ENCODE measurements around the gene MRPL11. TPM values are rescaled to one million over a fixed set of nuclear protein-coding genes. Genes with fewer than 3 reads are reported as not detected.
"Not testable (repeated sequence)": the region's sequence is repeated elsewhere in the genome, so short reads cannot be mapped to it uniquely, and the experiment has no call there.

MRPL11 gene
- total and polyA plus RNA-seq, 8 donors: 15.7 to 30.2 (median 22.3) TPM

DNA sequence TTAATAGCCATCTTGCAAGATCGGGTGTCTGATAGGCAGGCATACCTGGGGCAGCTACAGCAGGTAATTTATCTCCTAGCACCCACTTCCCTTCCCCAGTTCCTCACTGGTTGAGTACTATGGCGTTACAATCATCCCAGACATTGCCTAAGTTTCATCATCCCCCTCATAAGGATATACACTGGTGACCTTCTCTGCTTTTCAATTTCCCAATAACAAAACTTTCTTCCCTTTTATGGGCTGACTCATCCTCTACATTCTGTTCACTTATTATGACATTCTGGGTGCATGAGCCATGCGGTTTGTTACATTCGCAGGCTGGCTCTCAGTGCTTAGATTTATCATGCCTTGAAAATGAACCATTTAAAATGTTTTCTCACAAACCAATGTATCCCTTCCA, 5.0 kb upstream of the MRPL11 start:
- FAIRE-seq (no peak), DNase-seq (no peak), ATAC-seq (no peak)
- H3K4me3 ChIP-seq: no peak overlapping the region
- no peaks in the 10 kb centered on the region for H3K4me1 ChIP-seq
- no peak overlapping the region for H3K27ac ChIP-seq
- intact Hi-C loops (cut with DNase I): no loop called here
- no peaks in the 10 kb centered on the region for H3K9me3 ChIP-seq
- 66 to 77% methylated on average over 4 of the region's 4 CpGs for WGBS, 2 donors
- TF ChIP-seq, protein P1, sequence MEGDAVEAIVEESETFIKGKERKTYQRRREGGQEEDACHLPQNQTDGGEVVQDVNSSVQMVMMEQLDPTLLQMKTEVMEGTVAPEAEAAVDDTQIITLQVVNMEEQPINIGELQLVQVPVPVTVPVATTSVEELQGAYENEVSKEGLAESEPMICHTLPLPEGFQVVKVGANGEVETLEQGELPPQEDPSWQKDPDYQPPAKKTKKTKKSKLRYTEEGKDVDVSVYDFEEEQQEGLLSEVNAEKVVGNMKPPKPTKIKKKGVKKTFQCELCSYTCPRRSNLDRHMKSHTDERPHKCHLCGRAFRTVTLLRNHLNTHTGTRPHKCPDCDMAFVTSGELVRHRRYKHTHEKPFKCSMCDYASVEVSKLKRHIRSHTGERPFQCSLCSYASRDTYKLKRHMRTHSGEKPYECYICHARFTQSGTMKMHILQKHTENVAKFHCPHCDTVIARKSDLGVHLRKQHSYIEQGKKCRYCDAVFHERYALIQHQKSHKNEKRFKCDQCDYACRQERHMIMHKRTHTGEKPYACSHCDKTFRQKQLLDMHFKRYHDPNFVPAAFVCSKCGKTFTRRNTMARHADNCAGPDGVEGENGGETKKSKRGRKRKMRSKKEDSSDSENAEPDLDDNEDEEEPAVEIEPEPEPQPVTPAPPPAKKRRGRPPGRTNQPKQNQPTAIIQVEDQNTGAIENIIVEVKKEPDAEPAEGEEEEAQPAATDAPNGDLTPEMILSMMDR (IDR thresholded peaks at IDR 0.05): no peak
- no peaks in the 10 kb centered on the region for H3K36me3 ChIP-seq
- H3K27me3 ChIP-seq: no peaks in the 10 kb centered on the region

DNA sequence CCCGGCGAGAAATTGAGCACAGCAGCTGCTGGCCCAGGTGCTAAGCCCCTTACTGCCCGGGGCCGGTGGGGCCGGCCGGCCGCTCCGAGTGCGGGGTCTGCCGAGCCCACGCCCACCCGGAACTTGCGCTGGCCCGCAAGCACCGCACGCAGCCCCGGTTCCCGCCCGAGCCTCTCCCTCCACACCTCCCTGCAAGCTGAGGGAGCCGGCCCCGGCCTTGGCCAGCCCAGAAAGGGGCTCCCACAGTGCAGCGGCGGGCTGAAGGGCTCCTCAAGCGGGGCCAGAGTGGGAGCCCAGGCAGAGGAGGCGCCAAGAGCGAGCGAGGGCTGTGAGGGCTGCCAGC, 2.3 kb upstream of the MRPL11 start:
- FAIRE-seq; intact Hi-C loops (cut with DNase I); ATAC-seq; H3K27ac ChIP-seq; H3K4me3 ChIP-seq; H3K4me1 ChIP-seq; H3K36me3 ChIP-seq; H3K9me3 ChIP-seq; H3K27me3 ChIP-seq; DNase-seq: not testable (repeated sequence)
- 76 to 81% methylated on average over 11 to 27 of the region's 27 CpGs for WGBS, 2 donors

DNA sequence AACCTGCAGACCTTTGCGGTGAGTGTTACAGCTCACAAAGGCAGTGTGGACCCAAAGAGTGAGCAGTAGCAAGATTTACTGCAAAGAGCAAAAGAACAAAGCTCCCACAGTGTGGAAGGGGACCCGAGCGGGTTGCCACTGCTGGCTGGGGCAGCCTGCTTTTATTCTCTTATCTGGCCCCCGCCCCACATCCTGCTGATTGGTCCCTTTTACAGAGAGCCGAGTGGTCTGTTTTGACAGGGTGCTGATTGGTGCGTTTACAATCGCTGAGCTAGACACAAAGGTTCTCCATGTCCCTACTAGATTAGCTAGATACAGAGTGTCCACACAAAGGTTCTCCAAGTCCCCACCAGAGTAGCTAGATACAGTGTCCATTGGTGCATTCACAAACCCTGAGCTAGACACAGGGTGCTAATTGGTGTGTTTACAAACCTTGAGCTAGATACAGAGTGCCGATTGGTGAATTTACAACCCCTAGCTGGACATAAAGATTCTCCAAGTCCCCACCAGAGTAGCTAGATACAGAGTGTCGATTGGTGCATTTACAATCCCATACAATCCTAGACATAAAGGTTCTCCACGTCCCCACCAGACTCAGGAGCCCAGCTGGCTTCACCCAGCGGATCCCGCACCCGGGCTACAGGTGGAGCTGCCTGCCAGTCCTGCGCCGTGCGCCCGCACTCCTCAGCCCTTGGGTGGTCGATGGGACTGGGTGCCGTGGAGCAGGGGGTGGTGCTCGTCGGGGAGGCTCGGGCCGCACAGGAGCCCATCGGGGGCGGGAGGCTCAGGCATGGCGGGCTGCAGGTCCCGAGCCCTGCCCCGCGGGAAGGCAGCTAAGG, 1.7 kb upstream of the MRPL11 start:
- ATAC-seq; H3K36me3 ChIP-seq; H3K9me3 ChIP-seq; H3K27me3 ChIP-seq; intact Hi-C loops (cut with DNase I); DNase-seq; H3K4me1 ChIP-seq; H3K27ac ChIP-seq; FAIRE-seq; H3K4me3 ChIP-seq: not testable (repeated sequence)
- WGBS, 2 donors: 69 to 71% methylated on average over 12 to 29 of the region's 29 CpGs

DNA sequence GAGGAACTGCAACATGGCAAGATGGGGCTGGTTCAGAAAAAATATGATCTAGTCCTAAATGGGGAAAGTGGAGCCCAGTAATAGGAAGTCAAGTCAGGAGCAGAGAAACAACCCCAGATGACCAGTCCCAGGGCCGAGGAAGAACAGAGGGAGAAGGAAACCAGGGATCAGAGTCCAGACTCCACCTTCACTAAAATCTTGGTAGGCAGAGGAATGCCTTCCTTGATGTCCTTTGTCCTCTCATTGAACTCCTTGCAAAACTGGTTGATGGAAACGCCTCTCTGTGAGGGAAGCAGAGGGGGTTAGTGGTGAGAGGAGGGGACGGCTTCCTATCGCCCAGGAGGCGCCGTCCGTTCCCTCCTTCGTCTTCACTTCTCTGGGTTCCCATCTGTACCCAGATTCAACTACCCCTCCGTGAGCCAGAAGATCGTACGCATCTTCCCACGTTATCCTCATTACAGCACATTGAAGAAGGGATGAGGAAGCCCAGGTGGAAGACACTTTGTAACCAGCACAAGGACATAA, 607 bp downstream of the MRPL11 start:
- H3K27me3 ChIP-seq: no peaks in the 10 kb centered on the region
- ATAC-seq: no peak
- TF ChIP-seq, protein P1 (IDR thresholded peaks at IDR 0.05): no peak
- H3K4me3 ChIP-seq: peak overlapping the region; percentile 67 to 91 (median 90)
- no peak for DNase-seq
- peak overlapping the region in 2 of 4 donors; percentile 62 to 72 for H3K27ac ChIP-seq
- peaks cover 0 to 8% (median 7%) of the 10 kb centered on the region in 3 donors for H3K4me1 ChIP-seq
- intact Hi-C loops (cut with DNase I): no loop called here
- no peak for FAIRE-seq
- peaks cover 0 to 6% (median 0%) of the 10 kb centered on the region in 3 donors for H3K36me3 ChIP-seq
- H3K9me3 ChIP-seq: no peaks in the 10 kb centered on the region
- 4% methylated on average over 11 to 12 of the region's 12 CpGs for WGBS, 2 donors

DNA sequence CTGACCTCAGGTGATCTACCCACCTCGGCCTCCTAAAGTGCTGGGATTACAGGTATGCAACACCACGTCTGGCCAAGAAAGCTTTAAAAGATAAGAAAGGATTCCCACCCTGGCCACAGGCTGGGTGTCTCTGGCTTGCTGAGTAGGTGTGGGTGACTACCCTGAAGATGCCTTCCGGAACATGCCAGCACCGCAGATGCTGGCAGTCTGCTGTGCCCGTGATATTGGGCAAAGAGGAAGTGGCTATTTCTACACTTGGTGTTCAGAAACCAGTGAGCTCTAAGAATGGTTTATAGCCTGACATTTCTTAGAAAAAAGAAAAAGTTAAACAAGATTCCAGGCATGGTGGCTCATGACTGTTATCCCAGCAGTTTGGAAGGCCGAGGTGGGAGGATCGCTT, 6.1 kb downstream of the MRPL11 start:
- TF ChIP-seq, protein P1 (IDR thresholded peaks at IDR 0.05): no peak
- no peak overlapping the region for H3K27ac ChIP-seq
- DNase-seq (no peak), ATAC-seq (no peak), FAIRE-seq (no peak)
- WGBS, 2 donors: 88 to 92% methylated on average over 7 of the region's 7 CpGs
- no peak overlapping the region for H3K4me3 ChIP-seq
- H3K4me1 ChIP-seq: peaks cover 0 to under 1% (median under 1%) of the 10 kb centered on the region in 3 donors
- H3K27me3 ChIP-seq: no peaks in the 10 kb centered on the region
- intact Hi-C loops (cut with DNase I): no loop called here
- peaks cover 0 to 6% (median 0%) of the 10 kb centered on the region in 3 donors for H3K36me3 ChIP-seq
- H3K9me3 ChIP-seq: no peaks in the 10 kb centered on the region

DNA sequence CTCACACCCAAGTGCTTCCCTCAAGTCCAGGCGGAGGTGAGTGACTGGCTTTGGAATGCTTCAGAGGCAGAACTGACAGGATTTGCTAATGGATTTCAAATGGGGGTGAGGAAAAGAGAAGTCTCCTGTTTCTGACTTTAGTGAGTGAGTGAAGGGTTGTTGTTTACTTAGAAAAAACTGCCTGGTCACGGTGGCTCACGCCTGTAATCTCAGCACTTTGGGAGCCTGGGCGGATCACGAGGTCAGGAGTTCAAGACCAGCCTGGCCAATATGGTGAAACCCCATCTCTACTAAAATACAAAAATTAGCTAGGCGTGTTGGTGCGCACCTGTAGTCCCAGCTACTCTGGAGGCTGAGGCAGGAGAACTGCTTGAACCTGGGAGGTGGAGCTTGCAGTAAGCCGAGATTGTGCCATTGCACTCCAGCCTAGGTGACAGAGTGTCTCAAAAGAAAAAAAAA, 6.7 kb downstream of the MRPL11 start:
- ATAC-seq; FAIRE-seq; H3K27me3 ChIP-seq; H3K36me3 ChIP-seq; H3K4me3 ChIP-seq; H3K9me3 ChIP-seq; DNase-seq; intact Hi-C loops (cut with DNase I); H3K4me1 ChIP-seq; H3K27ac ChIP-seq: not testable (repeated sequence)
- 83 to 87% methylated on average over 8 of the region's 8 CpGs for WGBS, 2 donors

DNA sequence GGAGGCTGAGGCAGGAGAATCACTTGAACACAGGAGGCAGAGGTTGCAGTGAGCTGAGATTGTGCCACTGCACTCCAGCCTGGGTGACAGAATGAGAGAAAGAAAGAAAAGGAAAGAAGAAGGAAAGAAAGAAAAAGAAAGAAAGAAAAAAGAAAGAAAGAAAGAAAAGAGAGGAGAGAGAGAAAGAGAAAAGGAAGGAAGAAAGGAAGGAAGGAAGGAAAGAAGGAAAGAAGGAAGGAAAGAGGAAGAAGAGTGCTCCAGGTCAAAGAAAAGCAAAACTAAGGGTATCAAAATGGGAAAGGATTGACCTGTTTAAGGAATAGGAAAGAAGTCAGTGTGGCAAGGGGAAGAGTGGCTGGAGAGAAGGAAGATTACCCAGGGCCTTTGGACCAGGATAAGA, 7.4 kb downstream of the MRPL11 start:
- FAIRE-seq; H3K4me1 ChIP-seq; H3K36me3 ChIP-seq; H3K9me3 ChIP-seq; ATAC-seq; intact Hi-C loops (cut with DNase I); H3K4me3 ChIP-seq; DNase-seq; H3K27ac ChIP-seq; H3K27me3 ChIP-seq: not testable (repeated sequence)
